GM19395 (cell line): ENCODE measurements around the gene HPCAL4.

Experiments
- ATAC-seq: cut with Tn5 transposase; IDR thresholded peaks from one replicate; pipeline ENCODE4 v1.9.1; 2021; ENCODE audit warnings: mild to moderate bottlenecking, moderate library complexity; ENCODE audit not compliant: unreplicated experiment

HPCAL4 gene

DNA sequence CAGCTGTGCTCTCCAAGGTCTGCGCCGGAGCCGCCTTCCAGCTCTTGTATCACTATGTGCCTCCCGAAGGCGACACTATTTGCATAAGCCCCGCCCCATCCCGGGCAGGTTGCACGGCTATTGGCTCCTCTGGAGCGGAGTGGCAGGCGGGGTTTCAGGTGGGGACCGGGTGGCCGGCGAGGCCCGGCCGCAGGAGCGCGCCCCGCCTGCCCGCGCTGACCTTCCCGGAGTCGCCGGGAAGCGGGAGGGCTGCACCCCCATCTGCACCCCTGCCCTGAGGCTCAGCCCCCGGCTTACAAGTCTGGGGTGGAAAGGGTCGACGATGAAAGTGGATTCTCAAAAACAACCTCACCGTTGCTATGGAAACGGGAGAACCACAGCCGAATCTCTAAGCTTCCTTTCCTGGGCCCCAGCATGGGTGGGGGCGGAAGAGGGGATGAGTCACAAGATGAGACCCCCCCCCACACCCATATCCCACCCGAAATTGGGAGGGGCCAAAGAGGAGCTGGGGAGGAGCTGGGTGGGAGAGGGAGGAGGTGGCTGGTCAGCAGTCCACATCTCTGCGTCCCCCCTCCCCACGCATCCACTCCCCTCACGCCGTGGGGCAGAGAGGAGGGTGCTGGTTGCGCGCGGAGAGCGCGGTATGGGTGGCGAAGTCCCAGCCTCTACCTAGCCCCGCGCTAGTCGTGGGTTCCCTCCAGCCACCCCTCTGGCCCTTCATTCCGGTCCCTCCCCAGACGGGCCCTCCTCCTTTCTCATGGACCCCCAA is at the start of gene HPCAL4:
HPCAL4 (minus strand) TSS at position 51 of the 769 bp plus-strand sequence. CDS start 6,830 bp downstream, outside the sequence.
- peak; percentile 91 for ATAC-seq

DNA sequence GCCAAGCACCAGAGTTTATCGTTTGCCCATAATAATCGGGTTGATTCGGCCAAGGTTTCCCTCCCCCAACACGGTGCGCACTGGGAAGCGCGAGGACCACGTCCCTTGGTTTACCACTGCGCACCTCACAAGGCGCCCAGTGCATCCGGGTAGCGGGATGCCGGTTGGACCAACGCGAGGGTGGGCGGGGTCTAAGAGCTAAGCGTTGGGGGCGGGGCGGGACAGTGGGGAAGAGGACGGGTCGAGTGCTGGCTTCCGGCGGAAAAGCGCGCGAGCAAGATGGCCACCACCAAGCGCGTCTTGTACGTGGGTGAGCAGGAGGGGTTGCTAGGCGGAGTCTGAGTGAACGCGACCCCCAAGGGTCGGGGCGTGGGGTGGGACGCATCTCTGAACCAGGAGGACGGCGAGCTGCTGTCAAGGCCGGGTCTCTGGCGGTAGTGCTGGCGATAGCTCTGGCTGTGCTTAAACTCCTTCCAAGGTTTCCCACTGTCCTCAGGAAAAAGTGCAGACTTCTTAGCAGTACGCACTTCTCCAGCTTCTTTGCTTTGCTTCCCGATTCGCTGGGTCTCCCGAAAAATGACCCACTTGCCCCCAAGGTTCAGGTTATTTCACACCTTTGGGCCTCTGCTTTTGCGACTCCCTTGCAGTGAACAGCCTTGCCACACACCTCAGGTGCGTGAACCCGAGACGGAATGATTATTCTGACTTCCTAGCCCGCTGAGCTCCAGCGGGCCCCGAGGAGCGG is 47.6 kb upstream of the HPCAL4 start, which contains the start of gene PPIE:
PPIE (plus strand) TSS at position 261 of the 745 bp plus-strand sequence; CDS start at position 280, 19 bp downstream.
- peak; percentile 87 for ATAC-seq

DNA sequence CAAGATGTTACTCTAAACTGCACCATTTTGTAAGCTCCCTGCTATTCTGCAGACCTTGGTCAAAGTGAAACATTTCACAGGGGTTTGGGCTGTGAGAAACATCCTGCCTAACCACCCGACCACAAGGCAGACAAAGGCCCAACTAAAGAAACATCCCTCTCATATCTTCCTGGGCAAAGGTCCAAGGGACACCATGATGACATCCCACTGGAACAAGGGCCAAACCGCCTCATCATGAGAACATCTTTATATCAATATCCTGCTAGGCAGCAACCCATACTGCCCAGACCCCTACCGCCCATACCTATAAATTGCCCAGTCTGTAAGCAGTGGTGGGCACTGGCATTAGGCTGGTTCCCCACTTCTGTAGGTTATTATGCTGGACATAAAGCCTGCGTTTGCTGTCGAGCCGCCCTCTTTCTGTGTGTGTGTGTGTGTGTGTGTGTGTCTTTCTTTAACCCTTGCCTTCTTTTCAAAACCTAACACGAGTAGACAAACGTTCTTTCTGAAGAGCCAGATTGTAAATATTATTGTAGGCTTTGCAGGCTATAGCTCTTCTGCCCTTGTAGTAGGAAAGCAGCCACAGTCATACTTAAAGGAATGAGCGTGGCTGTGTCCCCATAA is 46.4 kb upstream of the HPCAL4 start:
- no peak for ATAC-seq

DNA sequence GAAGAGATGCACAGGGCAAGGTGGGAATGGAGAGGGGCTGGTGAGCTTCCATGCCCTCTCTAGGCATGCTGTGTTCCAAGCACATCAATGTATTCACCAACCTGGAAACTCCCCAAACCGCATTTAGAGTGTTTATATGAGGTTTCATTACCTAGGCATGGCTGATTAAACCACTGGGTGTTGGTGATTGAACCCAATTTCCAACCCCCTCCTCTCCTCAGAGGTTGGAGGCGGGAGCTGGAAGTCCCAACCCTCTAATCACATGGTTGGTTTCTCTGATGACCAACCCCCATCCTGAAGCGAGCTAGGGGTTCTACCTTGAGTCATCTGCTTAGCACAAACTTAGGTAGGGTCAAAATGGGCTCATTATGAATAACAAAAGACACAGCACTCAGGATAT is 44.5 kb upstream of the HPCAL4 start:
- ATAC-seq, result no peak

DNA sequence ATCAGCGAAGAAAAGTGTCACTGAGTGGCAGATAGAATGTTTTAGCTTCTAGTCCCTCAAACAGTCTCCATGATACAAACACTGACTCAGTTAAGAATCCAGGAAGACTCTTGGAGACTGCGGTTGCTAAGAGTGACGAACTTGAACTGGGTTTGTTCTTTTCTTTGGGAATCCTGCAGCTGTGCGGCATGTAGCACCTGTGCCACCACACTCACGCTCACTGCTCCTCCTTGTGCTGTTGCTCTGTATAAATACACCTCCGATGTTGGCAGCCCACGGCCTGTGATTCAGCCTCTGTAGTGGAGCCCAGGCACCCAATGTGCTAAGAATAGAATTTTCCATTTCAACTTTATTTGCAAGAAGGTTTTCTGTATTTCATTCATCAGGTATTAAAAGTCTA is 41.9 kb upstream of the HPCAL4 start:
- ATAC-seq, result no peak

DNA sequence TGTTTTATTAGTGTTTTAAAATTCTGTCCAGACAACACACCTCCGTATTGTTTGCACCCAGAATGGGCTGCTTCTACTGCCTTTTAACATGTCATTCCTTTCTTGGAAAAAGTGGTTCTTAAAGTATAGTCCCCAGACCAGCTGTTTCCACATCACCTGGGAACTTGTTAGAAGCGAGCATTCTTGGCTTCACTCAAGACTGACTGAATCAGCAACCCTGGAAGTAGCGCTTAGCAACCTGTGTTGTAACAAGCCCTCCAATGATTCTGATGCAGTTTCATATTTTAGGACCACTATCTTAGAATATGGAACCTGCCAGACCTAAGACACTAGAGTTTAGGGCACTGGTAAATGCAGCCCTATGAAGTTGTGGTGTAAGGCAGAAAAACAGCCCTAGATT is 41.5 kb upstream of the HPCAL4 start:
- no peak for ATAC-seq

DNA sequence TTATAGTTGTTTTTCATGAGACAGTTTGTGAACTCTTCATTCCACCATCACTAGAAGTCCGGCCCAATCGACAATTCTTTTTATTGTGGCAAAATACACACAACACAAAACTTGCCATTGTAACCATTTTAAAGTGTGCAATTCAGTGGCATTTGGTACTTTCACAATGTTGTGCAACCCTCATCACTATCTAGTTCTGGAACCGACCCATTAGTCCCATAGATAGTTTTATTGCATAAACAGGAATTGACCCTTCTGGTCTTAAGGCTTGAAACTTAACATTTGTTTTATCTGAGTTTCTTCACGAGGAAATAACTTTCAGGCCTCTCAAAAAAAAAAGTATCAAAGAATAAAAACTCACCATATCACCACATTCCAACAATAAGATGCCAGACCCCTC is 38.6 kb upstream of the HPCAL4 start:
- ATAC-seq, result no peak

DNA sequence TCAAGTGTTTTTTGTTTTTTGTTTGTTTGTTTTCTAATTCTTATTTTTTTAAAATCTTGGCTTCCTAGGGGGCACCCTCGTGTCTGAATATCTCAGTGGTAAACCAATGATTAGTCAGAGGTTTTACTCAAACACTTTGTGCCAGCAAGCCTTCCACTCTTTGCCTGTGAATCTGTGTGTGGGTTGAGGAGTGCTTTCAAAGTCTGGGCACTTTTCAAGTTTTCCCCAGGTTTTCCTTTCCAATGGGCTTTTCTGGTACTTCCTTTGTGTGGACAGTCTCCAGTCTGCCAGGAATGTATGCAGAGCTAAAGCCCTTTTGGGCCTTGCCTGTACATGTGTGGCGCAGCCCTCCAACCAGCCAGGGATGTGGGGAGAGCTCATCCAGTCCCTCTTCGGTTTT is 37.8 kb upstream of the HPCAL4 start:
- ATAC-seq, result no peak

DNA sequence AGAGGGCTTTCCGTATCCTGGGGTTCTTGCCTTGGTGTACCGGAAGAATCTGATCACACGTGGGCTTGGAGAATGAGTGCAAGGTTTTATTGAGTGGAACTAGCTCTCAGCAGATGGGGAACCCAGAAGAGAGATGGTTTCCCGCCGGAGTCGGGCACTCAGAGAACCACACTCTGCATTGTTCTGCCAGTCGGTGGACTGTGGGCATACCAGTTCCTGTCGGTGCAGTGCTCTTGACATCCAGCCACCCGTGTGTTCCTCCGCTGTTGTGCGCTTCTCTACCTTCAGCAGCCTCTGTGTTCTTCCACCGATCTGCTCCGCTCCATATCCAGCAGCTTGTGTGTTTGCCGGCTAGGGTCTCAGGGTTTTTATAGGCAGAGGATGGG is 36.7 kb upstream of the HPCAL4 start:
- no peak for ATAC-seq

DNA sequence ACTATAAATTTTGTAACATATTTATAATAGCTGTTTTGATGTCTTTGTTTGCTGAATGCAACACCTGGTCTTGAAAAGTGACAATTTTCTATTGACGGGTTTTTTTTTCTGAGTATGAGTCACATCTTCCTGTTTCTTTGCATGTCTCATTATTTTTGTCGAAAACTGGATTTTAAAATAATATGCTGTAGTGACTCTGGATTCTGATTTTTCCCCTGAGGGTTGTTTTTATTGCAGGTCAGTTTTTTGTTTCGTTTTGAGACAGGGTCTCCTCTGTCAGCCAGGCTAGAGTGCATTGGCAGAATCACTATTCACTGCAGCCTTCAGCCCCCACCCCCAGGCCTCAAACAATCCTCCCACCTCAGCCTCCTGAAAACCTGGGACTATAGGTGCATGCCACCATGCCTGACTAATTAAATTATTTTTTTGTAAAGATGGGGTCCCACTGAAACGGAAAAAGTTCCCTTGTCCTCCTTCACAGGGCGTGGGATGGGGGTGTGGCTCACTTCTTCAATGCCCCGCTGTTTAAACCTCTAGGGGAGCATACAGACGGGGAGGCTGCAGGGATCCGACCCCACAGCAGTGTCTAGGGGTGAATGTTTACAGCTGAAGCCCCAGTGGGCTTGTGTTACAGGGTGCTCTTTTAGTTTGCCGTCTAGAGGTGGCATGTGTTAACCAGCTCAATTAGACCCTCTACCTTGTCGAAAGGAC is 36.1 kb upstream of the HPCAL4 start:
- ATAC-seq, result peak; percentile 44

DNA sequence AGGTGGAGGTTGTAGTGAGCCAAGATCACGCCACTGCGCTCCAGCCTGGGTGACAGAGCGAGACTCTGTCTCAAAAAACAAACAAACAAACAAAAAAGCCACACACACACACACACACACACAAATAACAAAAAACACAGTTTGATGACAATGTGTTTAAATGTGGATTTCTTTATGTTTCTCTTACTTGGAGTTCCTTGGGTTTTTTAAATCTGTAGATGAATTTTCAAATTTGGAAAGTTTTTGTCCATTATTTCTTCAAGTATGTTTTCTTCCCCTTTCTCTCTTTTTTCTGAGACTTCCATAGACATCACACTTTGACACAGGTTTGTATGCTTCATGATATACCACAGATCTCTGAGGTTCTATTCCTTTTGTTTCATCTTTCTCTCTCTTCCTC is 35.4 kb upstream of the HPCAL4 start:
- ATAC-seq, result no peak

DNA sequence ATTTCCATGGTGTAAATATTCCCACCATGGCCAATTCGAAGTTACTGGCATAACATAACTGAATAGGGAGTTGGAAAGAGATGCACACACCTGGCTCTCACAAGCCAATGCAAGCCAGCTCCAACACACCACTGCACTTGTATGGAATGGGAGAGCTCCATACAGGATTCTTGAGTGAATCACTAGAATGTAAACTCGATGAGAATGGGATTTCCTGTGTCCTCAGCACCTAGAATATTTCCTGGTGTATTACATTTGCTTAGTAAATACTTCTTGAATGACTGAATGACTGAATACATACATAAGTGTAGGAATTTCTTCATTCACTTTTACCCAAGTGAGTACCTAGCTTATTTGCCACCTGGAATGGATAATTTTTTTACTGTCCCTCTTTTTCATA is 31.3 kb upstream of the HPCAL4 start:
- ATAC-seq, result no peak

DNA sequence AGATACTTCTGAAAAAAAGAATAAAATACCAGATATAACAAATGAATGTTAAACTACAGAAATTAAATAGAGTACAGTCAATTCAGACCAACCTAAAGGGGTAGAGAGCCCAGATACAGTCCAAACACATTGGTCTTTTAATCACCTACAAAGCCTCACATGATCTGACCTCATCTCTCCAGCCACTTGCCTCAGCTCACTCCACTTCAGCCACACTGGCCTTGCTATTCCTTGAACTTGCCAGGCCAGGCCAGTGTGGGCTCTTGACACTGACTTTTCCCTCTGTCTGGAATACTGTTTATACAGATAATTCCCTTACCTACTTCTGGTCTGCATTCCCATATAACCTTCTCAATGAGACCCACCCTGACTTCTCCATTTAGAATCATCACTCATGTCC is 30.4 kb upstream of the HPCAL4 start:
- no peak for ATAC-seq

DNA sequence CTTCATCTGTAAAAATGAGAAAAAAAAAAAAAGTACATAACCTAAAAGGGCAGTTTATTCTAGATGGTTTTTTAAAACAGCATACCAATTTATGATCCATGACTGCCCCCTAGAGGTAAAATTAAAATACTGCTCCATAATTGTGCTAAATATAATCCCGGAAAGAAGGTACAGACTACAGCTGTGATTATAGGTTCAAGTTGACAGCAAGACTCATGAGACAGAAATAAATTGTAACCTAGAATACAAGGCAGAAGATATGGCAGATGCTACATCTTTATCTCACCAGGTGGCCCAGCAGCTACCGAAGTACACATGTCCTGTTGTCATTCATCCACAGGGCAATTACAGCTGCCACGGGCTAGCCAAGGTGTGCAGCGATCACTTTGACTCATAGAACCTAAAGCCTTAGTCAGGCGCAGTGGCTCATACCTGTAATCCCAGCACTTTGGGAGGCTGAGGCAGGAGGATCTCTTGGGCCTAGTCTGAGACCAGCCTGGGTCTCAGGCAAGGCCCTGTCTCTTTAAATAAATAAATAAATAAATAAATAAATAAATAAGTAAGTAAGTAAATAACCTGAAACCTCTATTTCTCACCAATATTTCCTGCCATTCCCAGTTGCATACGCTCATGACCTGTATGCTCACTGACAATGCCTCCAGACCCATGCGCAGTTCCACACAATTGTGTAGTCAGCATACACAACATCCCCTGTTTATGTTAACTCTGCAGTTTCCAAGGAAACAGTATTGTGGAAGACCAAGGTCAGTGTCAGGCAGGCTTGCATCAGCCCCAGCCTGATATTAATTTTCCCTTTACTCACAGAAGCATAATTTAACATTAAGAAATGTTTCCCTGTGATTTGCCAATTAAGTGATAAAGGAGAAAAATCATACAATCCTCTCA is 29.1 kb upstream of the HPCAL4 start:
- ATAC-seq, result no peak

DNA sequence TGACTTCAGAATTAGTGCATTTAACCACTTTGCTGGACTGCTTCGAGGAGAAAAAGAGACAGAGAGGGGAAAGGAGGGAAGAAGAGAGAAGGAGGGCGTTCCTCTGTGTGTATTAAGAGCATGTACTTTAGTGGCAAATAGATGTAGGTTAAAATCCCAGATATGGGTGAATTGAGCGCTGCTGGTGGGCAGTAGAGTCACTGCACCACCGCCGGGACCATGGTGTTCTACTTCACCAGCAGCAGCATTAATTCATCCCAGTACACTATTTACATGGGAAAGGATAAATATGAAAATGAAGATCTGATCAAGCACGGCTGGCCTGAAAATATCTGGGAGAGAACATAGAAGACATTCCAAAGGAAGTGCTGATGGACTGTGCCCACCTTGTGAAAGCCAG is 26.6 kb upstream of the HPCAL4 start:
- no peak for ATAC-seq

DNA sequence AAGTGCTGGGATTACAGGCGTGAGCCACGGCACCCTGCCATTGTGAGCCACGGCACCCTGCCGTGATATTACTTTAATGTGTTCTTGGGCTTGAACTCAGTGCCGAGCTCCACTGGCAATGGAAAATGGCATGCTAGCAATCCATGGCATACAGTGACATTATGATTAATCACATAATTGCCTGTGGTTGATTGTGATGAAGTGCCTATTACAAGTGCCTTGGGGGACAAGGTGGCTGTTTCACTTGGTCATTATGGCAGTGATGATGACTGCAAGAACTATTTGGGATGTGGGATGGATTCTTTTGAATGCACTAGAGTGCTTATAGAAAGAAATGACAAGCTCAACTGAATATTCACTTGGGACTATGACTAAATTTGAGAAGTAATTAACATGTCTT is 22.3 kb upstream of the HPCAL4 start:
- no peak for ATAC-seq

DNA sequence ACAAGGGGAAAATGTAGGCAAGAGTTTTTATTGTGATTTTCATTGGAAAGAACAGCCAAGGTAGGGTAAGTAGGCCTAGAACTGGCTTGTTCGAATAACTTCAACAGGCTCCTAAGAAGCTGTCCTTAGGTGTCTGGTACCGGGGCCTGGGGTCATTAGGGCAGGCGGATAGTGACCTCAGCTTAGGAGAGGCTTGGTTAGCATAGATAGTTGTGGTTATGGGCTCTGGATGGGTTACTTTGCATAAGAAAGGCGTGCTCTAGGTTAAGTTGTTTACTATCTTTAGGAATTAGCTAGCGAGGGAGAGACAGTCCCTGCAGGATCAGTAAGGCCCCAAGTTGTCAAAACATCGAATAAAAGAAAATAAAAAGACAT is 20.7 kb upstream of the HPCAL4 start:
- no peak for ATAC-seq

DNA sequence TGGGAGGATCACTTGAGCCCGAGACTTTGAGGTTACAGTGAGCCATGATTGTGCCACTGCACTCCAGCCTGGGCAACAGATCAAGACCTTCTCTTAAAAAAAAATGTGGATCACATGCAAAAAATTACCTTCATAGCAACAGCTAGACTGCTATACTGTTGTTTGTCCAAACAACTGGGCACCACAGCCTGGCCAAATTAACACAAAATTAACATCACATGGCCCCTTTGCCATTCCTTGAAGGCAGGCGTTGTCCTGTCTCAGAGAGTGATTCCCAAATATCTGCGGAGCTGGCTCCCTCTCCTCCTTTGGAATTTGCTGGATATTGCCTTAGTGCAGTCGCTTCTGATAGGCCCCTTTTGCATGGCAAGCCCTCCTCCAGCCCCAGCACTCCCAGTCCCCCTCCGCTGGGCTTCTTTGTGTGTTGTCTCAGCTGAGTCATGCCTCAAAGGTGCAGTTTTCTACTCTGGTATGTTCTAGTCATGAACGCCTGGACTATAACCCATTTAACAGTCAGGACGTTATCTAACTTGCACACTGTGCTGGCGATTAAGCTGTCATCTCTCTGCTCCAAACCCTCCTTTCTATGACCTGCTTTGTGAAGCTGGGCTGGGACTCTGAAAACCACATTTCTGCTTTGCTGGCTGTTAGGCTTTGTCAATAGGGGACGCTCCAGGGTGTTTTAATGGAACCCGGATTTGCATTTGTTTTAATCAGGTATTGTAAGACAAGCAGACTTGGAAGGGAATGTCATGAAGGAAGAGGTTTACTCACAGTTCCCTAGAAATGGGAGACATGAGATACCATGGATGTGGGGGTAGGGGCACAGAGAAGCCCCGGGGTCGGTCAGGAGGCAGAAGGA is 20.1 kb upstream of the HPCAL4 start:
- no peak for ATAC-seq

DNA sequence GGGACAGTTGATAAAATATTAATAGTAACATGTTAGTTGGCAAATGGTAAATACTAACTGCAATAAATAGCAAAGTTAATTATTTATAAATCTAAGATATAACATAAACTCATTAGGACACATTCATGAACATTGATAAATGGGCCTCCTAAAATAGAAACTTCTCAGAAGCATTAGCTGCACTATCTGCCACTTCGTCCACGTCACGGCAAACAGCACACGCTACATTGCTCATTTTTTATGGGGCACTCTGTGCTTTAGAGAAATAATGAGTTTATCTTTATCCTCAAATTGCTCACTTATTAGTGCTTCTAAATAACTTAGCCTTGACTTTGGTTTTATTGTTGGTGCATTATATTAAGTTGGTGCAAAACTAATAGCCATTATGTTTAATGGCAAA is 16.3 kb upstream of the HPCAL4 start:
- ATAC-seq, result no peak
